Breast epithelium (tissue), 4 donors: ENCODE data around the gene ATP2B2. TPM values are rescaled to one million over a fixed set of nuclear protein-coding genes. Genes with fewer than 3 reads are reported as not detected.

Experiments used
- DNase-seq, 2 donors: peaks; one replicate each; pipeline ENCODE4 v3.0.0-alpha.2; 2019; ENCODE audit warnings: low spot score in 2 of 2
- H3K27ac ChIP-seq, 2 donors: fragments of 200-600 bp; sonication (generic) in 1 of 2; one replicate each; pipeline ENCODE4 v1.5.1; 2016 to 2019; ENCODE audit warnings: mild to moderate bottlenecking in 1 of 2
- H3K27me3 ChIP-seq, 2 donors: fragments of 200-600 bp; sonication (generic) in 1 of 2; one replicate each; pipeline versions ENCODE4 v1.5.1 to v1.6.0; 2017 to 2019; ENCODE audit warnings: control low read depth in 1 of 2, mild to moderate bottlenecking in 1 of 2
- H3K36me3 ChIP-seq: fragments of 200-600 bp; one replicate; pipeline ENCODE4 v1.5.1; 2019
- H3K4me1 ChIP-seq, 2 donors: fragments of 200-600 bp; sonication (generic); one replicate each; pipeline ENCODE4 v1.5.1; 2016 to 2019; ENCODE audit warnings: control low read depth in 1 of 2
- H3K4me3 ChIP-seq, 3 donors: fragments of 200-600 bp; sonication (generic); 1 replicate in 2 of 3; 2 replicates in 1 of 3; pipeline ENCODE4 v1.5.1; 2016 to 2019; ENCODE audit warnings: mild to moderate bottlenecking in 3 of 3, moderate library complexity in 2 of 3
- H3K9me3 ChIP-seq, 2 donors: fragments of 200-600 bp; sonication (generic) in 1 of 2; one replicate each; pipeline ENCODE4 v1.5.1; 2016 to 2019; ENCODE audit warnings: control low read depth in 1 of 2
- POLR2A ChIP-seq: fragments of 450-650 bp; IDR thresholded peaks from one replicate; pipeline ENCODE4 v1.6.1; 2016; ENCODE audit warnings: antibody characterized with exemption, mild to moderate bottlenecking, moderate library complexity
- POLR2AphosphoS5 ChIP-seq, 3 donors: sonication (generic); formaldehyde crosslinking; IDR thresholded peaks; one replicate each; pipeline ENCODE4 v1.6.1; 2017; ENCODE audit warnings: antibody characterized with exemption in 3 of 3
- intact Hi-C: fragments of 100-400 bp; cut with DNase I; formaldehyde crosslinking; loops from one replicate; pipeline ENCODE4 v1.15.1; 2023; ENCODE audit warnings: low total_unique reads
- total RNA-seq, 3 donors: library from RNA; depleted of rRNA; stranded (reverse); fragments of >200 nt; gene quantifications; one replicate each; pipeline ENCODE4 v1.1.0, GENCODE V29; 2016
- TF ChIP-seq, protein P1 (sequence below), 3 donors: fragments of 450-650 bp; IDR thresholded peaks; one replicate each; pipeline ENCODE4 v1.5.1; 2016 to 2017; ENCODE audit warnings: antibody characterized with exemption in 3 of 3, mild to moderate bottlenecking in 3 of 3, moderate library complexity in 3 of 3

Gene ATP2B2
- total RNA-seq, 3 donors from 2014 or later: under 0.01 to 0.15 TPM; not detected in 1

- Histone ChIP-seq H3K27me3 (peaks cover 0 to 1% of the 10 kb centered on the region in 2 donors), H3K36me3 (no peaks in the 10 kb centered on the region), H3K4me1 (no peaks in the 10 kb centered on the region), H3K4me3 (no peak overlapping the region), H3K27ac (no peak overlapping the region), H3K9me3 (no peaks in the 10 kb centered on the region)
- TF ChIP-seq POLR2AphosphoS5 (IDR thresholded peaks at IDR 0.05) (no peak), POLR2A (no peak)
- TF ChIP-seq, protein P1, sequence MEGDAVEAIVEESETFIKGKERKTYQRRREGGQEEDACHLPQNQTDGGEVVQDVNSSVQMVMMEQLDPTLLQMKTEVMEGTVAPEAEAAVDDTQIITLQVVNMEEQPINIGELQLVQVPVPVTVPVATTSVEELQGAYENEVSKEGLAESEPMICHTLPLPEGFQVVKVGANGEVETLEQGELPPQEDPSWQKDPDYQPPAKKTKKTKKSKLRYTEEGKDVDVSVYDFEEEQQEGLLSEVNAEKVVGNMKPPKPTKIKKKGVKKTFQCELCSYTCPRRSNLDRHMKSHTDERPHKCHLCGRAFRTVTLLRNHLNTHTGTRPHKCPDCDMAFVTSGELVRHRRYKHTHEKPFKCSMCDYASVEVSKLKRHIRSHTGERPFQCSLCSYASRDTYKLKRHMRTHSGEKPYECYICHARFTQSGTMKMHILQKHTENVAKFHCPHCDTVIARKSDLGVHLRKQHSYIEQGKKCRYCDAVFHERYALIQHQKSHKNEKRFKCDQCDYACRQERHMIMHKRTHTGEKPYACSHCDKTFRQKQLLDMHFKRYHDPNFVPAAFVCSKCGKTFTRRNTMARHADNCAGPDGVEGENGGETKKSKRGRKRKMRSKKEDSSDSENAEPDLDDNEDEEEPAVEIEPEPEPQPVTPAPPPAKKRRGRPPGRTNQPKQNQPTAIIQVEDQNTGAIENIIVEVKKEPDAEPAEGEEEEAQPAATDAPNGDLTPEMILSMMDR (IDR thresholded peaks at IDR 0.05): no peak
- peak in 1 of 2 donors; percentile 10 for DNase-seq
- intact Hi-C loops: no loop called here
Observed at GRCh38 chr3:10519236-10519635, 13.8 kb upstream of the ATP2B2 start.

DNA sequence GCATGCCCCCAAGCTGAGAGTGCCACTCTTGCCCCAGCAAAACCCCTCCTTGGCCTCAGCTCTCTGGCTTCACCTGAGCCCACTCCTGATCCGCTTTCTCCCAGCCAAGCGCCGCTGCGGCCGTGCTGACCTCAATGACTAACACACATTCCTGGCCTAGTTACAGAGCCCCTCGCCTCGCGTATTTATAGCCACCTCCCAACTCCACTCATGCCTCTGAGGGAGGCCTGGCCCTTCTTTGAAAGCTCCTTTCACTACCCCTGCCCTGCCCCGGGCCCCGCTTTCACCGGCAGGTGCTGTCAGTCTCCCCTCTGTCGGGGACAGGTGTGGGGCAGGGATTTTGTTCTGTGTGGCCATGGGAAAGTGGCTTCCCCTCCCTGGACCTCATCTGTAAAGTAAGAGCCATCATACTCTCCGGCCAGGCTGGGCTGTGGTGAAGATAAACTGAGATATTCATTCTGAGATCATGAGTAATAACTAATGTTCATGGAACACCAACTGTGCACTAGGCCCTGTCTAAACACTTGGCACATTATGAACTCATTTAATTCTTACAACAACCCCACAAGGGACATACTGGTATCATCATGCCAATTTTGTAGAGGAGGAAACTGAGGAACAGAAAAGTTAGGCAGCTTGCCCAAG, 13.2 kb upstream of the ATP2B2 start:
- no peaks in the 10 kb centered on the region for H3K36me3 ChIP-seq
- H3K4me1 ChIP-seq: no peaks in the 10 kb centered on the region
- no peaks in the 10 kb centered on the region for H3K9me3 ChIP-seq
- H3K4me3 ChIP-seq: no peak overlapping the region
- intact Hi-C loops: no loop called here
- TF ChIP-seq POLR2A (no peak), POLR2AphosphoS5 (IDR thresholded peaks at IDR 0.05) (no peak)
- TF ChIP-seq, protein P1 (IDR thresholded peaks at IDR 0.05): no peak
- H3K27ac ChIP-seq: no peak overlapping the region
- DNase-seq: peak in 1 of 2 donors; percentile 20
- H3K27me3 ChIP-seq: no peaks in the 10 kb centered on the region

DNA sequence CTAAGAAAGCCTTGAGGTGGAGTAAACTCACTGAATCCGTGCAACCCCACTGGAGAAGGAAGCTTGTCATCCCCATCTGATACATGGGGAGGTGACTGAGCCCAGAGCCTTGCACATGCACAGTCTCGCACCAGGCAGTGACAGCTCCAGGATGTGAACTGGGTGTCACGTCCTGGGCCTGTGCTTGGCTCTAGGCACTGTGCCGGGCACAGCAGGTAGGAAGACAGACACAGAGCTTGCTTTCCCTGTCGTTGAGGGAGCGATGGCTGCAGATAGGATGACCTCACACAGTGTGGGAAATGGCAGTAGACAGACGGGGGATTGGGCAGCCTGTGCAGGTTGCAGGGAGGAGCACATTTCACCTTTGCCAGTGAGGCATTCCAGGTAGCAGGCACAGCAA, 12.2 kb upstream of the ATP2B2 start:
- Histone ChIP-seq H3K4me1 (no peaks in the 10 kb centered on the region), H3K36me3 (no peaks in the 10 kb centered on the region), H3K27me3 (no peaks in the 10 kb centered on the region), H3K9me3 (no peaks in the 10 kb centered on the region), H3K4me3 (no peak overlapping the region), H3K27ac (no peak overlapping the region)
- TF ChIP-seq, protein P1 (IDR thresholded peaks at IDR 0.05): no peak
- TF ChIP-seq POLR2AphosphoS5 (IDR thresholded peaks at IDR 0.05) (no peak), POLR2A (no peak)
- intact Hi-C loops: no loop called here
- DNase-seq: peak in 1 of 2 donors; percentile 14

- Histone ChIP-seq H3K4me1 (no peaks in the 10 kb centered on the region), H3K27me3 (no peaks in the 10 kb centered on the region), H3K27ac (no peak overlapping the region), H3K36me3 (no peaks in the 10 kb centered on the region), H3K4me3 (no peak overlapping the region), H3K9me3 (no peaks in the 10 kb centered on the region)
- TF ChIP-seq POLR2AphosphoS5 (IDR thresholded peaks at IDR 0.05) (no peak), POLR2A (no peak)
- TF ChIP-seq, protein P1 (IDR thresholded peaks at IDR 0.05): no peak
- peak in 1 of 2 donors; percentile 47 for DNase-seq
- intact Hi-C loops: no loop called here
Observed at GRCh38 chr3:10516544-10517452, 11.4 kb upstream of the ATP2B2 start.
